Measurements from ENCODE around the gene SPHKAP.
A peak's percentile ranks its signal among the peaks of the same experiment; 100 is the strongest.
"Not testable (repeated sequence)": the region's sequence is repeated elsewhere in the genome, so short reads cannot be mapped to it uniquely, and the experiment has no call there.

Gene SPHKAP

DNA sequence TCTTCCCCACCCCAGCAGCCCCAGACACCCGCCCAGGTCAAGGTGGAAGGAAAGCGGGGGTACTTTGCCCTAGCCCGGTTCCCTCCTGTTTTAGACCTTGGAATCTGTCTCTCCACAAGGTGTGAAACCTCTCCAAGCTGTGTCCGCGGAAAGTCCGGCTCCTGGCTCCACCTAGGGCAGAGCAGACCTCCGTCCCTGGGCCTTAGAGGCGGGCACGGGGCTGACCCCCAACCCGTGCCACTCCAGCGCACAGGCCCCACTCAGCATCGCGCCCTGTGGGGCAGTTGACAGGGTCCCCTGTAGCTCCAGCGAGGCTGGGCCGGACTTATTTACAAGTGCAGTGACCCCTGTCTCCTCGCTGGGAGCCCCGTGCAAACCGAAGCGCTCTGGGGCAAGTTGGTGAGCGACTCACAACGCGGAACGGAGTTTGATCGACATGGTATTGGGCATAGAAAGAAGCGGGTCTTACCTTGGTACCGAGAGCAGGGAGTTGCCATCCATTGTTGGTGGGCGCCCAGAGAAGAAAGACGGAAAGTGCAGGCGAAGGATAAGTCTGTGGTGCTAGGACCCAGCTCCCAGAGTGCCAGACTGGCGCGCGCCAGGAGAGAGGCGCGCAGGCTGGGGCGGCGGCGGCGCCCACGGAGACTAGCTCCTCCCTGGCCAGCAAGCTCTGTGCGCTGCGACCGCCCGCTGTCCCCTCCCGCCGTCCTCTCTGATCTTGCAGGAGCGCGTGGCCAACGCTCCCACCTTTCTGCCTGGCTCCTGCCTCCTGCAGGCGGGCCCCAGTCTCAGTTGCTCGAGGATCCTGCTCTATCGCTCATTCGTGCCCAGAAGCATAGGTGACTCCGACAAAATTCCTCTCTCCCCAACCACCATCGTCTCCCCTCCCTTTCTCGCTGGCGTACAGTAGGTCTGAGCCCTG lies at the start of gene SPHKAP:
Gene SPHKAP (minus strand): TSS at position 590 of the 922 bp plus-strand sequence. CDS start 89 bp downstream, at position 501.
- H3K9me3 Mint-ChIP-seq, result peaks cover 25% of the 10 kb centered on the region
- H3K4me3 Mint-ChIP-seq, result peak within 1 kb of the TSS; percentile 91
- DNase-seq, result peak; percentile 64
- H3K36me3 Mint-ChIP-seq (ENCODE audit: low read depth), result peaks cover 7% of the 10 kb centered on the region
- H3K27me3 Mint-ChIP-seq (ENCODE audit: low read depth, poor library complexity), result peaks cover 73% of the 10 kb centered on the region
- TF ChIP-seq, protein P1, sequence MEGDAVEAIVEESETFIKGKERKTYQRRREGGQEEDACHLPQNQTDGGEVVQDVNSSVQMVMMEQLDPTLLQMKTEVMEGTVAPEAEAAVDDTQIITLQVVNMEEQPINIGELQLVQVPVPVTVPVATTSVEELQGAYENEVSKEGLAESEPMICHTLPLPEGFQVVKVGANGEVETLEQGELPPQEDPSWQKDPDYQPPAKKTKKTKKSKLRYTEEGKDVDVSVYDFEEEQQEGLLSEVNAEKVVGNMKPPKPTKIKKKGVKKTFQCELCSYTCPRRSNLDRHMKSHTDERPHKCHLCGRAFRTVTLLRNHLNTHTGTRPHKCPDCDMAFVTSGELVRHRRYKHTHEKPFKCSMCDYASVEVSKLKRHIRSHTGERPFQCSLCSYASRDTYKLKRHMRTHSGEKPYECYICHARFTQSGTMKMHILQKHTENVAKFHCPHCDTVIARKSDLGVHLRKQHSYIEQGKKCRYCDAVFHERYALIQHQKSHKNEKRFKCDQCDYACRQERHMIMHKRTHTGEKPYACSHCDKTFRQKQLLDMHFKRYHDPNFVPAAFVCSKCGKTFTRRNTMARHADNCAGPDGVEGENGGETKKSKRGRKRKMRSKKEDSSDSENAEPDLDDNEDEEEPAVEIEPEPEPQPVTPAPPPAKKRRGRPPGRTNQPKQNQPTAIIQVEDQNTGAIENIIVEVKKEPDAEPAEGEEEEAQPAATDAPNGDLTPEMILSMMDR (IDR thresholded peaks at IDR 0.05), result no peak
- peaks cover 18% of the 10 kb centered on the region for H3K4me1 Mint-ChIP-seq
- no peak within 1 kb of the TSS for H3K27ac Mint-ChIP-seq

DNA sequence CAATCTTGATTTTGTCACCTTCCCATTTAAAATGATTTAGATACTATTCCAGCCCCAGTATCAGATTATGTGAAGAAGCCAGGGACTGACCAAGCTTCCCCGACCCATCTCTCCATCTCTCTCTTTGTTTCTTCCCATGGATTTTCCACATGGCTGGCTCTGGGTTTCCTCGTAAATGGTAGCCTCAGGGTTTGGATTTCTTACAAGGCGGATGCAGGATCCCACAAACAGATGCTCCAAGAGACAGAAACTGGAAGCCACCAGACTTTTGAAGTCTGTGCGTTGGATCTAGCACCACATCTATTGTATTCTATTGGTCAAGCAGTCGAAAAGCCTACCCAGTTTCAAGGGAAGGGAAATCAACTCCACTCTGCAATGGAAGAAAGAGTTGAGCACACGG lies 46.0 kb upstream of the SPHKAP start:
- TF ChIP-seq, protein P1 (IDR thresholded peaks at IDR 0.05), result no peak
- H3K36me3 Mint-ChIP-seq (ENCODE audit: low read depth), result no peaks in the 10 kb centered on the region
- H3K4me3 Mint-ChIP-seq, result no peak overlapping the region
- H3K27ac Mint-ChIP-seq, result no peak overlapping the region
- DNase-seq, result no peak
- no peaks in the 10 kb centered on the region for H3K4me1 Mint-ChIP-seq
- peaks cover 11% of the 10 kb centered on the region for H3K9me3 Mint-ChIP-seq
- H3K27me3 Mint-ChIP-seq (ENCODE audit: low read depth, poor library complexity), result no peaks in the 10 kb centered on the region

DNA sequence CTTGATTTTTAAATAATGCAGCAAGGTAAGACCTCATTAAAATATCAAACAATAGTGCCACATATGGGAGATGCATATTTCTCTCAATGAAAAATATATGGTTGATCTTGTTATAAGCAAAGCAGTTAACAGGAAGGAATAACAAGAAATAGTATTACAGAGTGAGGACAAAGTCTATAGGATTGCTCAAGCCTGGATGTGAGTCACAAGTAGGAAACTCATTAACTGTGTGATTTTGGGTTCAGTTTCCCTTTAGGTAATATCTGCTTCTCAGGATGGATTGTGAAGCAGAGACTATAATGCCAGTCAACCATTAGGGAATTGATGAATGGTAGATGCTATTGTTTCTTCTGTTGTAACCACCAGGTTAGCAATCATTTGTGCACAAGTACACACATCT lies 42.9 kb upstream of the SPHKAP start:
- H3K4me3 Mint-ChIP-seq, result no peak overlapping the region
- H3K27ac Mint-ChIP-seq, result no peak overlapping the region
- H3K36me3 Mint-ChIP-seq (ENCODE audit: low read depth), result no peaks in the 10 kb centered on the region
- no peaks in the 10 kb centered on the region for H3K27me3 Mint-ChIP-seq (ENCODE audit: low read depth, poor library complexity)
- H3K4me1 Mint-ChIP-seq, result no peaks in the 10 kb centered on the region
- TF ChIP-seq, protein P1 (IDR thresholded peaks at IDR 0.05), result no peak
- peaks cover 5% of the 10 kb centered on the region for H3K9me3 Mint-ChIP-seq
- DNase-seq, result no peak

DNA sequence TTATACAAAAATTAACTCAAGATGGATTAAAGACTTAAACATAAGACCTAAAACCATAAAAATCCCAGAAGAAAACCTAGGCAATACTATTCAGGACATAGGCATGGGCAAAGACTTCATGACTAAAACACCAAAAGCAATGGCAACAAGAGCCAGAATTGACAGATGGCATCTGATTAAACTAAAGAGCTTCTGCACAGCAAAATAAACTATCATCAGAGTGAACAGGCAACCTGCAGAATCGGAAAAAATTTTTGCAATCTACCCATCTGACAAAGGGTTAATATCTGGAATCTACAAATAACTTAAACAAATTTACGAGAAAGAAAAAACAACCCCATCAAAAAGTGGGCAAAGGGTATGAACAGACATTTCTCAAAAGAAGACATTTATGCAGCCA lies 37.1 kb upstream of the SPHKAP start:
- H3K27ac Mint-ChIP-seq; H3K9me3 Mint-ChIP-seq; H3K27me3 Mint-ChIP-seq (ENCODE audit: low read depth, poor library complexity); H3K36me3 Mint-ChIP-seq (ENCODE audit: low read depth); H3K4me1 Mint-ChIP-seq; H3K4me3 Mint-ChIP-seq; DNase-seq: not testable (repeated sequence)

GRCh38 chr2:228197504-228197903 lies 16.0 kb upstream of the SPHKAP start:
- no peaks in the 10 kb centered on the region for H3K4me1 Mint-ChIP-seq
- H3K27ac Mint-ChIP-seq, result no peak overlapping the region
- no peaks in the 10 kb centered on the region for H3K27me3 Mint-ChIP-seq (ENCODE audit: low read depth, poor library complexity)
- H3K4me3 Mint-ChIP-seq, result no peak overlapping the region
- H3K9me3 Mint-ChIP-seq, result peaks cover 8% of the 10 kb centered on the region
- TF ChIP-seq, protein P1 (IDR thresholded peaks at IDR 0.05), result no peak
- no peaks in the 10 kb centered on the region for H3K36me3 Mint-ChIP-seq (ENCODE audit: low read depth)
- DNase-seq, result no peak

DNA sequence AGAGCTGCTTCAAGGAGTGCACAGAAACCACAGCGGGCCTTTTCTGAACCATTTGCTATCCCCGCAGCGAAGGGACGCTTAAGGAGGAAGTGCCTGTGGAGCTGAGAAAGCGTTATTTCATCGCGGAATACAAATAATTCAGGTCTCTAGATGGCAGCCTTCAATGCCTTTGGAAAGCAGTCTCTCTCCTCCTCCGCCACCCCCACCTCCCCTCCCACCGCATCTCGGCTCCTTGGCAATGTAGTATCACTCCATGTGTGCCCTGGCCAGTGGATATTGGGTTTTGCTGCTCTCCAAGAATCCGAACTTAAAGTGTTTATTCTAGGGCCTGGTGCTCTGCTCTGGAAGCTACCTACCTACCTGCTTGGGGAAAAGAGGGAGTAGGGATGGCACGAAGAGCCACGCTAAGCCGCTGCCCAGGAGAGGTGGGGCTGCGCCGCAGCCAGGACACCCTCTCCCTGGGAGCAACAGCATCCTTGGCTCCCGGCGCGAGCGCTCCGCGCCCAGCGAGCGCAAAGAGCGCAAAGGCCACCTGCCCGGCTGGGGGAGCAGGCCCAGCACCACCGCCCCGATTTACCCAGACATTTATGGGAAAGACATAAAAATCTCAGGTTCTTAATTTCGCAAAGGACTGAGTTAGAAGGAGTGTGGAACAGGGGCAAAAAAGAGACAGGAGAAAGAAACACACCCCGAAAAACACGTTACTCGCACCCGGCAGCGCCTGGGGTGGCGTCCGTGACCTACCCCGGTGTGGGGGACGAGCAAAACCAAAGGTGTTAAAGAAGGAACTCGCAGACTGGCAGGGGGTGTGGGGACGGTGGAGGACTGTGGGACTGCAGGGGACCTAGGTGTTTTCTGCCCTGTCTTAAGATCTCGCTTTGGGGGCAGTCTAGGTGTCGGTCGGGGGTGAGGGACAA lies 1.0 kb downstream of the SPHKAP start:
- Mint-ChIP-seq H3K27ac (no peak overlapping the region), H3K4me3 (peak overlapping the region; percentile 91), H3K4me1 (peaks cover 18% of the 10 kb centered on the region), H3K36me3 (ENCODE audit: low read depth) (peaks cover 5% of the 10 kb centered on the region), H3K9me3 (peaks cover 16% of the 10 kb centered on the region), H3K27me3 (ENCODE audit: low read depth, poor library complexity) (peaks cover 78% of the 10 kb centered on the region)
- TF ChIP-seq, protein P1 (IDR thresholded peaks at IDR 0.05), result no peak
- DNase-seq, result peak; percentile 20

All from nephron progenitor cell (in vitro differentiated cells).